Measurements from ENCODE around the gene ESRRA. TPM values are rescaled to one million over a fixed set of nuclear protein-coding genes. Genes with fewer than 3 reads are reported as not detected.

The ESRRA gene
- polyA plus RNA-seq, 3 donors from 2014 or later = 4.6 to 18.0 (median 8.7) TPM

- Mint-ChIP-seq H3K4me3 (peak overlapping the region; percentile 88 to 93 (median 89)), H3K9me3 (no peaks in the 10 kb centered on the region), H3K27ac (peak overlapping the region; percentile 95 to 99 (median 98)), H3K36me3 (peaks cover 0 to 19% (median 10%) of the 10 kb centered on the region in 3 donors), H3K27me3 (ENCODE audit: low read depth in 3 of 3) (peaks cover 2 to 5% (median 4%) of the 10 kb centered on the region in 3 donors), H3K4me1 (peaks cover 44 to 47% of the 10 kb centered on the region in 2 donors)
- DNase-seq = peak; percentile 75 to 77 (median 77)
These were observed 35.5 kb downstream of the ESRRA start for GRCh38 chr11:64340671-64341335.

- peaks cover 46 to 50% of the 10 kb centered on the region in 2 donors for H3K4me1 Mint-ChIP-seq
- peaks cover 0 to 22% (median 10%) of the 10 kb centered on the region in 3 donors for H3K36me3 Mint-ChIP-seq
- H3K27ac Mint-ChIP-seq = peak overlapping the region in 4 of 6 donors; percentile 95 to 99 (median 98)
- peaks cover 1 to 8% (median 4%) of the 10 kb centered on the region in 3 donors for H3K27me3 Mint-ChIP-seq (ENCODE audit: low read depth in 3 of 3)
- no peak for DNase-seq
- no peaks in the 10 kb centered on the region for H3K9me3 Mint-ChIP-seq
- H3K4me3 Mint-ChIP-seq = peak overlapping the region; percentile 35 to 93 (median 89)
These were observed 36.1 kb downstream of the ESRRA start for GRCh38 chr11:64341429-64341828.

GRCh38 chr11:64341851-64342791, 36.8 kb downstream of the ESRRA start:
- H3K27me3 Mint-ChIP-seq (ENCODE audit: low read depth in 3 of 3) = peaks cover 0 to 8% (median 4%) of the 10 kb centered on the region in 3 donors
- peak overlapping the region; percentile 30 to 93 (median 89) for H3K4me3 Mint-ChIP-seq
- H3K36me3 Mint-ChIP-seq = peaks cover 0 to 22% (median 10%) of the 10 kb centered on the region in 3 donors
- DNase-seq = peak; percentile 82 to 87 (median 82)
- H3K27ac Mint-ChIP-seq = peak overlapping the region in 4 of 6 donors; percentile 61 to 99 (median 85)
- peaks cover 46 to 51% of the 10 kb centered on the region in 2 donors for H3K4me1 Mint-ChIP-seq
- H3K9me3 Mint-ChIP-seq = no peaks in the 10 kb centered on the region

GRCh38 chr11:64342869-64343745, 37.8 kb downstream of the ESRRA start:
- Mint-ChIP-seq H3K4me1 (peaks cover 39 to 48% of the 10 kb centered on the region in 2 donors), H3K4me3 (peak overlapping the region in 2 of 5 donors; percentile 30 to 54)

GRCh38 chr11:64343767-64344559, 38.6 kb downstream of the ESRRA start:
- H3K27me3 Mint-ChIP-seq (ENCODE audit: low read depth in 3 of 3) = peaks cover 0 to 8% (median 8%) of the 10 kb centered on the region in 3 donors
- no peak overlapping the region for H3K27ac Mint-ChIP-seq
- peaks cover 0 to 15% (median 6%) of the 10 kb centered on the region in 3 donors for H3K36me3 Mint-ChIP-seq
- no peak overlapping the region for H3K4me3 Mint-ChIP-seq
- H3K4me1 Mint-ChIP-seq = peaks cover 35 to 42% of the 10 kb centered on the region in 2 donors
- DNase-seq = no peak
- H3K9me3 Mint-ChIP-seq = no peaks in the 10 kb centered on the region

More at GRCh38 chr11:64342869-64343745, 37.8 kb downstream of the ESRRA start:
- DNase-seq = no peak
- Mint-ChIP-seq H3K27ac (peak overlapping the region in 2 of 6 donors; percentile 42 to 50), H3K36me3 (peaks cover 0 to 17% (median 6%) of the 10 kb centered on the region in 3 donors), H3K9me3 (no peaks in the 10 kb centered on the region), H3K27me3 (ENCODE audit: low read depth in 3 of 3) (peaks cover 0 to 8% (median 6%) of the 10 kb centered on the region in 3 donors)

- Mint-ChIP-seq H3K27me3 (ENCODE audit: low read depth in 3 of 3) (peaks cover 0 to 8% (median 8%) of the 10 kb centered on the region in 3 donors), H3K9me3 (no peaks in the 10 kb centered on the region), H3K27ac (no peak overlapping the region), H3K4me1 (peaks cover 26 to 34% of the 10 kb centered on the region in 2 donors), H3K4me3 (peak overlapping the region in 1 of 5 donors; percentile 12), H3K36me3 (peaks cover 0 to 14% (median 3%) of the 10 kb centered on the region in 3 donors)
- DNase-seq = no peak
These were observed 39.5 kb downstream of the ESRRA start for GRCh38 chr11:64344787-64345186.

- Mint-ChIP-seq H3K4me3 (no peak overlapping the region), H3K36me3 (peaks cover 0 to 16% (median 3%) of the 10 kb centered on the region in 3 donors), H3K4me1 (peaks cover 10 to 14% of the 10 kb centered on the region in 2 donors), H3K9me3 (no peaks in the 10 kb centered on the region), H3K27ac (peak overlapping the region in 1 of 6 donors; percentile 48), H3K27me3 (ENCODE audit: low read depth in 3 of 3) (peaks cover 0 to 5% (median 3%) of the 10 kb centered on the region in 3 donors)
- DNase-seq = no peak
These were observed 42.0 kb downstream of the ESRRA start for GRCh38 chr11:64347193-64347867.

GRCh38 chr11:64348383-64349024, 43.2 kb downstream of the ESRRA start:
- peaks cover 0 to 16% (median 3%) of the 10 kb centered on the region in 3 donors for H3K36me3 Mint-ChIP-seq
- H3K9me3 Mint-ChIP-seq = no peaks in the 10 kb centered on the region
- peaks cover 0 to 5% (median 3%) of the 10 kb centered on the region in 3 donors for H3K27me3 Mint-ChIP-seq (ENCODE audit: low read depth in 3 of 3)
- peaks cover 10 to 11% of the 10 kb centered on the region in 2 donors for H3K4me1 Mint-ChIP-seq
- H3K4me3 Mint-ChIP-seq = no peak overlapping the region
- H3K27ac Mint-ChIP-seq = no peak overlapping the region
- DNase-seq = no peak

GRCh38 chr11:64349025-64349387, 43.7 kb downstream of the ESRRA start:
- no peaks in the 10 kb centered on the region for H3K9me3 Mint-ChIP-seq
- H3K27me3 Mint-ChIP-seq (ENCODE audit: low read depth in 3 of 3) = peaks cover 0 to 5% (median 3%) of the 10 kb centered on the region in 3 donors
- peaks cover 0 to 16% (median 3%) of the 10 kb centered on the region in 3 donors for H3K36me3 Mint-ChIP-seq
- no peak overlapping the region for H3K27ac Mint-ChIP-seq
- H3K4me3 Mint-ChIP-seq = no peak overlapping the region
- H3K4me1 Mint-ChIP-seq = peaks cover 10 to 11% of the 10 kb centered on the region in 2 donors
- no peak for DNase-seq

- Mint-ChIP-seq H3K36me3 (peaks cover 0 to 16% (median 3%) of the 10 kb centered on the region in 3 donors), H3K4me3 (no peak overlapping the region), H3K27ac (peak overlapping the region in 1 of 6 donors; percentile 69), H3K4me1 (peaks cover 10 to 11% of the 10 kb centered on the region in 2 donors), H3K27me3 (ENCODE audit: low read depth in 3 of 3) (peaks cover 0 to 5% (median 3%) of the 10 kb centered on the region in 3 donors), H3K9me3 (no peaks in the 10 kb centered on the region)
- no peak for DNase-seq
These were observed 44.1 kb downstream of the ESRRA start for GRCh38 chr11:64349404-64349803.

- Mint-ChIP-seq H3K27ac (no peak overlapping the region), H3K27me3 (ENCODE audit: low read depth in 3 of 3) (peaks cover 0 to 5% (median 0%) of the 10 kb centered on the region in 3 donors), H3K4me3 (no peak overlapping the region), H3K36me3 (peaks cover 0 to 8% (median 0%) of the 10 kb centered on the region in 3 donors), H3K4me1 (peaks cover 0 to 4% of the 10 kb centered on the region in 2 donors), H3K9me3 (no peaks in the 10 kb centered on the region)
- no peak for DNase-seq
These were observed 45.9 kb downstream of the ESRRA start for GRCh38 chr11:64351136-64351631.
